SIG-M5 treated with dmso at 0.1 percent for 504 hours (cell line): ENCODE measurements around the gene PLXNA3.
A peak's percentile ranks its signal among the peaks of the same experiment; 100 is the strongest.

Source experiments
- DNase-seq: peaks from one replicate; lab custom pipeline; 2025; ENCODE audit not compliant: unreplicated experiment; lab: John Stamatoyannopoulos, UW

Gene PLXNA3

GRCh38 chrX:154434394-154435168, 23.5 kb upstream of the PLXNA3 start:
- no peak for DNase-seq

DNA sequence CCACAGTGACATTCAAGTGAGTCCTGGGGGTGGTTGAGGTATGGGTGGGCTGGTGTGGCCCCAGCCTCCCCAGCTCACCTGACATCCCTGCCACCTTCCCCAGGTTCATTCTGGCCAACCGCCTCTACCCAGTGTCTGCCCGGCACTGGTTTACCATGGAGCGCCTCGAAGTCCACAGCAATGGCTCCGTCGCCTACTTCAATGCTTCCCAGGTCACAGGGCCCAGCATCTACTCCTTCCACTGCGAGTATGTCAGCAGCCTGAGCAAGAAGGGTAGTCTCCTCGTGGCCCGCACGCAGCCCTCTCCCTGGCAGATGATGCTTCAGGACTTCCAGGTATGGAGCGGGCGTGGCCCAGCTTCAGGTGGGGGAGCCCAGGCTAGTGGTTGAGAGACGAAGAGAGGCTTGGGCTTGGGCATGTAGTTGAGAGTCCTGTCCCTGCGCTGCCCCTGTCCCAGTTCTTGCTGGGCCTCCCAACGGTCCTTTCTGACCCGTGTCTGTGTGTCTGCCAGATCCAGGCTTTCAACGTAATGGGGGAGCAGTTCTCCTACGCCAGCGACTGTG, 22.8 kb upstream of the PLXNA3 start:
- no peak for DNase-seq

DNA sequence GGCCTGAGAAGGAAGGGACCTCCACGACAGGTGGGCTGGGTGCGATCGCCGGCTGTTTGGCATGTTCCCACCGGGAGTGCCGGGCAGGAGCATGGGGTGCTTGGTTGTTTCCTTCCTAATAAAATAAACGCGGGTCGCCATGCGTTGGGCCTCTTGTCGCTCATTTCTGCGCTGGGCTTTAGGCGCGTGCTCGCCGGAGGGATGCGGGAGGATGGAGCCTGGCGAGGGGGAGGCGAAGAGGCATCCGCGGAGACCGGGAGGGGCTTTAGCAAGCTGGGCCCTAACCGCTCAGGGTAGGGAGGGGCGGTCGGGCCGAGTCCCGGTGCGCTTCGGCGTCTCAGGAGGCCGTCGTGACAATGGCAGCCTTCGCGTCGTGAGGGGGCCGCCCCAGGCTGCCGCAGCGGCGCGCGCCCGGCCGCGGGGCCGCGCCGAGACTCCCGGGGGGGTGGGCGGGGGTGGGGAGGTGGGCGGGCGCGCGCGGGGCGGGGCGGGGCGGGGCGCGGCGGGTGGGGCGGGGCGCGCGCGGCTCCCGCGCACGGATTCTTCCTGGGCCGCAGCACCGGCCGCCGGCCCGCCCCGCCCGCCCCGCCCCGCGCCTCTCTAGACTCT, 21.6 kb upstream of the PLXNA3 start:
- peak; percentile 10 for DNase-seq

DNA sequence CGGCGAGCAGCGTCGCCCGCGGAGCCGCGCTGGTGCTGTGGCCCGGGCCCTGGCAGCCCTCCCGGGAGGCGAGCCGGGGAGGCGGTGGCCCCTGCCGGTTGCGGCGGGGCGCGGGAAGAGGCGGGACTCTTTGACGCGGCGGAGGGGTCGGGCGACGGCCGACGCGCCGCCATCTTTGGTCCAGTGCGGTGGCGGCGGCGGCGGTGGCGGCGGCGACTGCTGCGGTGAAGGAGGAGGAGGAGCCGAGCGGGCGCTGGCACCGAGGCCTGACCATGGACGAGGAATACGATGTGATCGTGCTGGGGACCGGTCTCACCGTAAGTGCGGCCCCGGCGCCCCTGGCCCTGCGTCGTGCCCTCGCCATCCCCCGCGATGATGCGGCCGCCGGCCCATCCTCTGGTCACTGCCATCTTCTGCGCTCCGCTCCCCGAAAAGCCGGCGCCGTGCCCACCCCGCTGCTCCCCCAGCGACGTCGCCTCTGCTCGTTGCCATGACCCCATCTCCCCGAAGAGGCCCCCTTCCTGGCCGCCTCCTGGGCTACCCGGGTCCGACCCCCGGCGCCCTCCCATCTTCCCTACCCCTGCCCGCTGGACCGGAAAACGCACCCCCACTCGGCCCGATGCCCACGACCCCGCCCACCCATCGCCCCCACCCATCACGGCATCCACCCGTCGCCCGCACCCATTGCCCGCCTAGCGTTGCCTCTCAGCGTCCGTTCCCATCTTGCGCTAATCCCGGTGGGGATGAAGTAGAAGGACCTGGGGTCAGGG, 20.9 kb upstream of the PLXNA3 start, which contains the start of gene GDI1:
TSS of gene GDI1 (plus strand) at position 172 of the 770 bp plus-strand sequence. CDS start at position 273, 101 bp downstream.
- no peak for DNase-seq

DNA sequence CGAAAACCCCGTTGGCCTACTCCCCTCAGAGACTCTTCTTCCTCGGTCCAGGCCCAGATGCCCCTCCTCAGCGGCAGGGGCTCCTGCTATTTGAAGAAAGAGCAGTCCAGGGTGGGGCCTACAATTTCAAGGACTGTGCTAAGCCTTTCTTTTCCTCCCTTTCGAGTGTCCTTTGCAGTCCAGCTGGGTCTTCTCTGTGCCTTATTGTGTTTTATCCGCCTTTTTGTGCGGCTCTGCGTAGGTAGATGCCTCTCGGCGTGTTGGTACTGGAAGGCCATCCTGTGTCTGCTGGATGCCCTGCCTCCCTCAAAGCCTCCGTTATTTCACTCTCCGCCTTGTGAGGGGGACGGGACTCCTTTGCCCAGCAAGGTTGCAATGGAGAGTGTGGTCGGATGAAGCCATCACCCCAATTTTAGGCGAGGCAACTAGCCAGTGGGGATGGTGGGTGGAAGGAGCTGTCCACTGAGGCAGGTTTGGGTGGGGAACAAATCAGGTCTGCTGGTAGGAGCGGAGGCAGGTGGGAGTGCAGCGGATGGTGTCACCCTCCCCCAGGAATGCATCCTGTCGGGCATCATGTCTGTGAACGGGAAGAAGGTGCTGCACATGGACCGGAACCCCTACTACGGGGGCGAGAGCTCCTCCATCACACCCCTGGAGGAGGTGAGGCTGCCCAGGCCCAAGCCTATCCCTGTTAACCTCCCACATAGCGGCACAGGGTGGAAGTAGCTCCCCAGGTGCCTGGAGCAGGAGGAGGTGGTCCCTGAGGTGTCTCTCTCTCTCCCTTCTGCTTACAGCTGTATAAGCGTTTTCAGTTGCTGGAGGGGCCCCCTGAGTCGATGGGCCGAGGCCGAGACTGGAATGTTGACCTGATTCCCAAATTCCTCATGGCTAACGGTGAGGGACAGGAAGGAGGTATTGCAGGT, 19.8 kb upstream of the PLXNA3 start:
- no peak for DNase-seq

DNA sequence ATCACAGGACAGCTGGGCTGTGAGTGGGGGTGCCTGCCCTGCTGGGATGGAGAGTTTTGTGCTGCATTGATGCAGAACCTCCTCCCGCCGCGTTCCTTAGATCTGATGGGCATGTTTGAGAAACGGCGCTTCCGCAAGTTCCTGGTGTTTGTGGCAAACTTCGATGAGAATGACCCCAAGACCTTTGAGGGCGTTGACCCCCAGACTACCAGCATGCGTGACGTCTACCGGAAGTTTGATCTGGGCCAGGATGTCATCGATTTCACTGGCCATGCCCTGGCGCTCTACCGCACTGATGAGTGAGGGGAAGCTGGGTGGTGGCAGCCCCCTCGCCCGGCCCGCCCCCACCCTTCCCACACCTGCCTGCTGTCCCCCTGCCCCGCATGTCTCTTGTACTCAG, 18.2 kb upstream of the PLXNA3 start:
- no peak for DNase-seq

- no peak for DNase-seq
These were observed 17.3 kb upstream of the PLXNA3 start for GRCh38 chrX:154440623-154441357.

- DNase-seq: no peak
These were observed 16.5 kb upstream of the PLXNA3 start for GRCh38 chrX:154441564-154441963.

- no peak for DNase-seq
These were observed 15.9 kb upstream of the PLXNA3 start for GRCh38 chrX:154441984-154442707.

GRCh38 chrX:154443479-154443910, 14.6 kb upstream of the PLXNA3 start:
- no peak for DNase-seq

DNA sequence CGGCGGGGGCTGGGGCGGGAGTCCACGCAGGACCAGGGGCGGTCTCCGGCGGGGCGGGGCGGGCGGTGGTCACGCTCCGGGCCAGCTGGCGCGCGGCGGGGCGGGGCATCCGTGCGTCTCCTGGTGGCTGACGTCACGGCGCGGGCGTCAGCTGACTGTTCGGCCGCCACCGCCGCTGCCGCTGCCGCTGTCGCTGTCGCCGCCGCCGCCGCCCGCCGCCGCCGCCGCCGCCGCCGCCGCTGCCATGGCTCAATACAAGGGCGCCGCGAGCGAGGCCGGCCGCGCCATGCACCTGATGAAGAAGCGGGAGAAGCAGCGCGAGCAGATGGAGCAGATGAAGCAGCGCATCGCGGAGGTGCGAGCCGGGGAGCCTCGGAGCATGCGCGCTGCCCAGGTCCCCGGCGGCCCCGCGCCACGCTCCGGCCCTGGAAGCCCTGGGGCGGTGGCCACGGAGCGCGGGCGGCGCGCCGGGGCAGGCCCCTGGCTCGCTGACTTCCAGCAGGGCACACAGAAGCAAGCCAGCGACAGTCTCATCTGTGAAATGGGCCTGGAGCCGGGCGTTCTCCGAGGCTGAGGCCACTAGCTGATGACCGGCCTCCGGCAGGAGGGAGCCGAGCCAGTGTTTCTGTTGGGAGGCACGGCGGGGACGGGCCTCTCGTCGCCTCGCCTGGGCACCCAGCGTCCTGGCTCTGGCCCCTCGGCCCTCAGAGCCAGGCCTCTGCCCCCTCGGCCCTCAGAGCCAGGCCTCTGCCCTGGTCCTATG, 13.9 kb upstream of the PLXNA3 start, which contains the start of gene FAM50A:
TSS of gene FAM50A (plus strand) at position 150 of the 763 bp plus-strand sequence. CDS start at position 245, 95 bp downstream.
- DNase-seq: peak; percentile 51

- no peak for DNase-seq
These were observed 13.3 kb upstream of the PLXNA3 start for GRCh38 chrX:154444755-154445246.

DNA sequence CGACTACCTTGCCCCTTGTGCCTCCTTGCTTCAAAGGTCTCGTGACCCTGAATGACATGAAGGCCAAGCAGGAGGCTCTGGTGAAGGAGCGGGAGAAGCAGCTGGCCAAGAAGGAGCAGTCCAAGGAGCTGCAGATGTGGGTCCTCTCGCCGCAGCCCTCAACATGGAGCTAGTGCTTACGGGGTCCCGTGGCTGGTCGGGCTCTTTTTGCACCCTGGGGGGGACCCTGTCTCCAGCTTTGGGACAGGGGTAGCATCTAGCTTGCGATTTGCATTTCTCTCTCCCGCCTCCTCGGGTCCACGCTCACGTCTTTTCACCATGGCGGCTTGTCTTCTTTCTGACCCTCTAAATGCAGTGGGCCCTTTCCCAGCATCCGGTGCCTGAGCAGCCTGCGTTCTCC, 12.3 kb upstream of the PLXNA3 start:
- no peak for DNase-seq

DNA sequence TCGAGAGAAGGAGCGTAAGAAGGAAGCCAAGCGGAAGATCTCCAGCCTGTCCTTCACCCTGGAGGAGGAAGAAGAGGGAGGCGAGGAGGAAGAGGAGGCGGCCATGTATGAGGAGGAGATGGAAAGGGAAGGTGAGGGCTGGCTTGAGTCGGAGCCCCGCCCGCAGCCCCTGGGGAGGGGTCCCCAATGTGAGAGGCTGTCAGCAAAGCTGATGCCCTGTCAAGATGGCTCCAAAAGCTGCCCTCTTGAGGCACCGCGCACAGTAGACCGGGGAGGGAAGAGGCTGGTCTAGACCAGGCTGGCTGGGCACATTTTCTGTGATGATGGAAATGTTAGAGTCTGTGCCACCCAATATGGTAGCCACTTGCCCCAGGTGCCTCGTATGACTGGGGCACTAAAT, 11.7 kb upstream of the PLXNA3 start:
- DNase-seq: no peak

- DNase-seq: no peak
These were observed 9.6 kb upstream of the PLXNA3 start for GRCh38 chrX:154448484-154448883.

DNA sequence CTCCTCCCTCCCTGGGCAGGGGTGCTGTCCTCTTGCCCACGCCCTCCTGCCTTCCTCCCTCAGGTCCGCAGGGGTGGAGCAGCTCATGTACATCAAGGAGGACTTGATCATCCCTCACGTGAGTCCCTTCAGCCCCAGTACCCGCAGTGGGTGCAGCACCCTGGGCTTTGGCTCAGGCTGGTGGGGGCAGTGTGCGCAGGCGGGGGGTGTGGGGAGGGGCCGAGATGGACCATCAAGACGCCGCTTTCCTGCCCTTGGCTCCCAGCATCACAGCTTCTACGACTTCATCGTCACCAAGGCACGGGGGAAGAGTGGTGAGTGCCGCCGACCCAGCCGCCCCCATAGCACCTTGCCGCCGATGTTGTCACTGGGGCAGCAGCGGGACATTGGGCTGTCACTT, 8.5 kb upstream of the PLXNA3 start:
- no peak for DNase-seq

DNA sequence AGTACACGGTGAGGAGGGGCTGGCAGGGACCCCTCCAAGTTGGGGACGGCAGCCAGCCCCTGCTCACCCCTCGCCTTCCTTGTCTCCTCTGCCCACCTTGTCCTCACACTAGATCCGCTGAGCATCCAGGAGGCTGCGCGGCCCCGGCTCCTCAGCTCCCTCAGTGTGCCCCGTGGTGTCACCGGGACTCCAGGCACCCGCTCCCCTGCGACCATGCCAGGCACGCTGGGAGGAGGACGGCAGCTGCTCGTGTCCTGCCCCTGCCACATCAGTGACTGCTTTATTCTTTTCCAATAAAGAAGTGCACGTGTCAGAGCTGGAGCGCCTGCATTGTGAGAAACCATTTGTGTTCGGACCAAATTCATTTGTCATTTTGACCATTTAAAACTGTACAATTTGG, 7.8 kb upstream of the PLXNA3 start:
- no peak for DNase-seq

GRCh38 chrX:154452823-154453222, 5.3 kb upstream of the PLXNA3 start:
- DNase-seq: no peak
